HG03060 (cell line): Measurements from ENCODE around the gene URGCP.
"Not testable (repeated sequence)": the region's sequence is repeated elsewhere in the genome, so short reads cannot be mapped to it uniquely, and the experiment has no call there.

Experiments used
- ATAC-seq: cut with Tn5 transposase; IDR thresholded peaks from one replicate; pipeline ENCODE4 v1.9.1; 2021; ENCODE audit warnings: low read depth, moderate number of reproducible peaks; ENCODE audit not compliant: unreplicated experiment

URGCP gene

GRCh38 chr7:43922726-43923125, 16.3 kb upstream of the URGCP start:
- no peak for ATAC-seq

GRCh38 chr7:43921423-43921822, 15.0 kb upstream of the URGCP start:
- no peak for ATAC-seq

- no peak for ATAC-seq
These were observed 9.5 kb upstream of the URGCP start for GRCh38 chr7:43915907-43916306.

GRCh38 chr7:43914795-43915194, 8.4 kb upstream of the URGCP start:
- ATAC-seq = no peak

GRCh38 chr7:43905956-43906330, 453 bp downstream of the URGCP start:
- no peak for ATAC-seq

- no peak for ATAC-seq
These were observed 1.0 kb downstream of the URGCP start for GRCh38 chr7:43905209-43905946.

- ATAC-seq = no peak
These were observed 1.7 kb downstream of the URGCP start for GRCh38 chr7:43904533-43905208.

GRCh38 chr7:43902542-43903054, 3.8 kb downstream of the URGCP start:
- ATAC-seq = no peak

- ATAC-seq = not testable (repeated sequence)
These were observed 7.8 kb downstream of the URGCP start for GRCh38 chr7:43898571-43898970.

GRCh38 chr7:43895847-43896415, 10.5 kb downstream of the URGCP start:
- ATAC-seq = no peak

- no peak for ATAC-seq
These were observed 15.1 kb downstream of the URGCP start for GRCh38 chr7:43891069-43891955.

GRCh38 chr7:43890468-43890867, 15.9 kb downstream of the URGCP start:
- ATAC-seq = no peak

GRCh38 chr7:43888993-43889945, 17.1 kb downstream of the URGCP start:
- no peak for ATAC-seq

GRCh38 chr7:43884617-43885016, 21.8 kb downstream of the URGCP start:
- ATAC-seq = no peak

GRCh38 chr7:43884209-43884608, 22.2 kb downstream of the URGCP start:
- ATAC-seq = no peak

- ATAC-seq = no peak
These were observed 25.8 kb downstream of the URGCP start for GRCh38 chr7:43880596-43880995.

- ATAC-seq = no peak
These were observed 26.9 kb downstream of the URGCP start for GRCh38 chr7:43879477-43879876.

GRCh38 chr7:43878867-43879266, 27.5 kb downstream of the URGCP start:
- ATAC-seq = no peak
